NB4 (cell line): Measurements from ENCODE around the gene NGFR.

Experiments
- DNase-seq: peaks from one replicate; pipeline ENCODE4 v3.0.0; 2010; ENCODE audit warnings: low read depth
- H3K4me3 ChIP-seq: one replicate; pipeline ENCODE4 v1.5.1; 2011; ENCODE audit warnings: mild to moderate bottlenecking, low read depth, low read length, moderate library complexity
- CTCF ChIP-seq: IDR thresholded peaks from one replicate; pipeline ENCODE4 v1.5.1; 2012; ENCODE audit warnings: low read depth, low read length
- MAX ChIP-seq: IDR thresholded peaks from 2 replicates; pipeline ENCODE4 v1.6.1; 2011; ENCODE audit warnings: low read depth, low read length
- MYC ChIP-seq: IDR thresholded peaks from 2 replicates; pipeline ENCODE4 v1.6.1; 2011; ENCODE audit warnings: low read depth, low read length
- POLR2A ChIP-seq: IDR thresholded peaks from 2 replicates; pipeline ENCODE4 v1.6.1; 2011; ENCODE audit warnings: mild to moderate bottlenecking; ENCODE audit not compliant: insufficient read length; ENCODE audit errors: extremely low read depth

Gene NGFR

GRCh38 chr17:49511810-49512209, 16.7 kb downstream of the NGFR start:
- DNase-seq = no peak
- H3K4me3 ChIP-seq = no peak overlapping the region
- no peak for TF ChIP-seq MYC
- no peak for TF ChIP-seq CTCF
- no peak for TF ChIP-seq MAX
- no peak for TF ChIP-seq POLR2A

- no peak for TF ChIP-seq CTCF
- TF ChIP-seq MAX = no peak
- TF ChIP-seq POLR2A = no peak
- no peak for TF ChIP-seq MYC
- no peak for DNase-seq
Measured at GRCh38 chr17:49512296-49513043, 17.4 kb downstream of the NGFR start.

GRCh38 chr17:49513044-49513395, 17.9 kb downstream of the NGFR start:
- TF ChIP-seq CTCF (no peak), MYC (no peak), MAX (no peak), POLR2A (no peak)
- peak; percentile 51 for DNase-seq
- H3K4me3 ChIP-seq = no peak overlapping the region

More at GRCh38 chr17:49512296-49513043, 17.4 kb downstream of the NGFR start:
- no peak overlapping the region for H3K4me3 ChIP-seq

- H3K4me3 ChIP-seq = no peak overlapping the region
- TF ChIP-seq POLR2A (no peak), CTCF (no peak), MAX (no peak), MYC (no peak)
- DNase-seq = no peak
Measured at GRCh38 chr17:49513641-49514040, 18.5 kb downstream of the NGFR start.

GRCh38 chr17:49514071-49514721, 19.1 kb downstream of the NGFR start:
- no peak overlapping the region for H3K4me3 ChIP-seq
- TF ChIP-seq MYC (no peak), CTCF (no peak), POLR2A (no peak), MAX (no peak)
- DNase-seq = peak; percentile 35
